ENCODE measurements around the gene CD300LG. TPM values are rescaled to one million over a fixed set of nuclear protein-coding genes. Genes with fewer than 3 reads are reported as not detected.

The CD300LG gene
- total RNA-seq, 1 experiment from 2014 or later, result not detected

DNA sequence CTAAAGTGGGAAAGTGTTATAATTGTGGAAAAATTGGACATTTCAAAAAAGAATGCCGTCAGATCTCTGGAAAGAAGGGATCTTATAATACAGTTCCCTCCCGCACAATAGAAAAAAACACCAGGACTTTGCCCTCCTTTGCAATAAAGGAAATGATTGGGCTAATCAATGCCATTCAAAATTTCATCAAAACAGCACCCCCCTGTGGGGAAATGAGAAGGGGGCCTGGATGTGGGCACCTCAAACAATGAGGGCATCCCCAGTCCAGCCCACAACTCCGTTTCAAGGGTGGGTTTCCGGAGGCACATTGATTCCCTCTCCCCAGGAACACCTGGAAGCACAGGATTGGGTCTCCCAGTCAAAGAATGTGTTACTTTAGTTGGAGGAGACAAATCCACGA, 26.1 kb downstream of the CD300LG start:
- Mint-ChIP-seq H3K36me3 (ENCODE audit: insufficient read depth, unreplicated experiment) (no peaks in the 10 kb centered on the region), H3K27ac (ENCODE audit: low read depth, unreplicated experiment) (no peak overlapping the region), H3K4me1 (ENCODE audit: insufficient read depth, unreplicated experiment) (peaks cover 8% of the 10 kb centered on the region), H3K4me3 (ENCODE audit: unreplicated experiment) (no peak overlapping the region), H3K27me3 (ENCODE audit: insufficient read depth, unreplicated experiment) (peaks cover 38% of the 10 kb centered on the region), H3K9me3 (ENCODE audit: unreplicated experiment) (no peaks in the 10 kb centered on the region)
- TF ChIP-seq, protein P1, sequence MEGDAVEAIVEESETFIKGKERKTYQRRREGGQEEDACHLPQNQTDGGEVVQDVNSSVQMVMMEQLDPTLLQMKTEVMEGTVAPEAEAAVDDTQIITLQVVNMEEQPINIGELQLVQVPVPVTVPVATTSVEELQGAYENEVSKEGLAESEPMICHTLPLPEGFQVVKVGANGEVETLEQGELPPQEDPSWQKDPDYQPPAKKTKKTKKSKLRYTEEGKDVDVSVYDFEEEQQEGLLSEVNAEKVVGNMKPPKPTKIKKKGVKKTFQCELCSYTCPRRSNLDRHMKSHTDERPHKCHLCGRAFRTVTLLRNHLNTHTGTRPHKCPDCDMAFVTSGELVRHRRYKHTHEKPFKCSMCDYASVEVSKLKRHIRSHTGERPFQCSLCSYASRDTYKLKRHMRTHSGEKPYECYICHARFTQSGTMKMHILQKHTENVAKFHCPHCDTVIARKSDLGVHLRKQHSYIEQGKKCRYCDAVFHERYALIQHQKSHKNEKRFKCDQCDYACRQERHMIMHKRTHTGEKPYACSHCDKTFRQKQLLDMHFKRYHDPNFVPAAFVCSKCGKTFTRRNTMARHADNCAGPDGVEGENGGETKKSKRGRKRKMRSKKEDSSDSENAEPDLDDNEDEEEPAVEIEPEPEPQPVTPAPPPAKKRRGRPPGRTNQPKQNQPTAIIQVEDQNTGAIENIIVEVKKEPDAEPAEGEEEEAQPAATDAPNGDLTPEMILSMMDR (IDR thresholded peaks at IDR 0.05; ENCODE audit: unreplicated experiment), result peak; percentile 5
- no TSS peak for BruUV-seq (replicated peaks)
- no peak for DNase-seq (ENCODE audit: unreplicated experiment)
- ChIA-PET CTCF (interaction anchor here (0.6 kb wide), 2 partner anchors 437 to 1406 kb away, joined by 3 read pairs; no protein-coding TSS in a partner anchor), POLR2A (interaction anchor here (0.7 kb wide), 1 partner anchor 569 kb away, joined by 3 read pairs; no protein-coding TSS in a partner anchor)
- intact Hi-C loops (cut with micrococcal nuclease), result no loop called here

DNA sequence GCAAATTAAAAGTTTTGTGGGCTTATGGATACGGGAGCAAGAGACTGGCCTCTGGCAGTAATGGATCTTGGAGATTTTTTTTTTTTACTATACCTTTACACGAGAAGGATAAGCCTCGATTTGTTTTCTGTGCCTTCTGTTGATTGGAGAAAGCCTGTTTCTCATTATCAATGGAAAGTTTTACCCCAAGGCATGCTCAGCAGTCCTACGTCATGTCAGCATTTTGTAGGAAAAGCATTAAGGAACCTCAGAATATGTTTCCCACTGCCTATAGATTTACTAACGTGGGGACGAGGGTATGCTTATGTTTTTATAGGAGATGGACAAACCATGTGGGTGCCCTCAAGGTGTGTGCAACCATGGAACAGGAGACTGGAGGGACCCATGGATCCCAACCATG, 26.8 kb downstream of the CD300LG start:
- DNase-seq (ENCODE audit: unreplicated experiment), result no peak
- TF ChIP-seq, protein P1 (IDR thresholded peaks at IDR 0.05; ENCODE audit: unreplicated experiment), result no peak
- intact Hi-C loops (cut with micrococcal nuclease), result no loop called here
- peaks cover 11% of the 10 kb centered on the region for H3K4me1 Mint-ChIP-seq (ENCODE audit: insufficient read depth, unreplicated experiment)
- POLR2A ChIA-PET, result no interaction called here
- no peak overlapping the region for H3K4me3 Mint-ChIP-seq (ENCODE audit: unreplicated experiment)
- H3K9me3 Mint-ChIP-seq (ENCODE audit: unreplicated experiment), result no peaks in the 10 kb centered on the region
- no peaks in the 10 kb centered on the region for H3K36me3 Mint-ChIP-seq (ENCODE audit: insufficient read depth, unreplicated experiment)
- BruUV-seq (replicated peaks), result no TSS peak
- CTCF ChIA-PET, result interaction anchor here (0.6 kb wide), 1 partner anchor 1406 kb away, joined by 3 read pairs; no protein-coding TSS in a partner anchor
- peaks cover 31% of the 10 kb centered on the region for H3K27me3 Mint-ChIP-seq (ENCODE audit: insufficient read depth, unreplicated experiment)
- H3K27ac Mint-ChIP-seq (ENCODE audit: low read depth, unreplicated experiment), result no peak overlapping the region

DNA sequence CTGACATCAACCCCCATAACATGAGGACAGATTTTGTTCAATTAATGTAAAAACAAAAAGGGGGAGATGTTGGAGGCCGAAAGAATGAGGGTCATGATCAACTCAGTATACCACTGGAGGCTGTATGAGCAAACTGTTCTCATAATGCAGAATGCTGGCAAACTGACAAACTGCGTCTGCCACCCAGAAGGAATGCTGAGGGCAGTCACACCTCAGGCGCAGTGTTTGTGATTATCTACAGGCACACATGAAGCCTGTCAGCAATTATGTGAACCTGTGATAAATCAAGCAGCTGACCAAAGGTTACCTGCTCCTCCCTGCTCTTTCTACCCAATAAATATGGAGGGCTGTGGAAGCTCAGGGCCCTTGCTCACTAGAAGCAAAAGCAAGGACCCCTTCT, 27.3 kb downstream of the CD300LG start:
- no peaks in the 10 kb centered on the region for H3K9me3 Mint-ChIP-seq (ENCODE audit: unreplicated experiment)
- no TSS peak for BruUV-seq (replicated peaks)
- no peak overlapping the region for H3K4me3 Mint-ChIP-seq (ENCODE audit: unreplicated experiment)
- POLR2A ChIA-PET, result no interaction called here
- no peak overlapping the region for H3K27ac Mint-ChIP-seq (ENCODE audit: low read depth, unreplicated experiment)
- H3K4me1 Mint-ChIP-seq (ENCODE audit: insufficient read depth, unreplicated experiment), result peaks cover 14% of the 10 kb centered on the region
- no peaks in the 10 kb centered on the region for H3K36me3 Mint-ChIP-seq (ENCODE audit: insufficient read depth, unreplicated experiment)
- TF ChIP-seq, protein P1 (IDR thresholded peaks at IDR 0.05; ENCODE audit: unreplicated experiment), result no peak
- no peak for DNase-seq (ENCODE audit: unreplicated experiment)
- intact Hi-C loops (cut with micrococcal nuclease), result no loop called here
- CTCF ChIA-PET, result no interaction called here
- peaks cover 27% of the 10 kb centered on the region for H3K27me3 Mint-ChIP-seq (ENCODE audit: insufficient read depth, unreplicated experiment)

DNA sequence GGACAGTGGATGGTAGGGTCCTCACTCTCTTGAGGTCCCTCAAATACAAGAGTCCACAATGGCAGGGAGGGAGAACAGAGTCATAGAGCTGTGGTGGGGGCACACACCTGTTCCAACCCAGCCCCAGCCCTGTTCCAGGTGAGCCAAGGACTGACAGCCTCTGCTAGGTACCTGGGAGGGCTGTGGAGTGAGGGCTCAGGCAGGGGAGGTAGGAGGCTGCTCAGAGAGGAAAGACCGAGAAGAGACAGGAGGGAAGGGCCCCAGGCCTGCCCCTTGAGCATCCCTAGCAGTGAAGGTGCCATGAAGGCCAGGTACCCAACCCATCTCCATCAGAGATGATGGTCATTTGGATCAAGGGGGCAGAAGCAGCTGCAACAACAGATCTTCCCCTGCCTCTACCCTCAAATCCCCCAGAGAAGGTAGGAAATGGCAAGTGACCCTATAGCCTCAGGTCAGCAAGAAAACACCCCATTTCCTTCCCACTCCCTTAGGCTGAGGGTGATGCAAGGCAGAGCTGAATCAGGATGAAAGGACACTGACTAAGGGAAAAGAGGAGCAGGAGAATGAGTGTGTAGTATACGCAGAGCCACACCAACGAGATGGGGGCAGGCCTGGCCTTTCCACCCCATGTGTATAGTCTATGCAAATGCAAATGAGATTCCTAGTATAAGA, 28.6 kb downstream of the CD300LG start:
- BruUV-seq (replicated peaks), result no TSS peak
- Mint-ChIP-seq H3K27ac (ENCODE audit: low read depth, unreplicated experiment) (peak overlapping the region; percentile 10), H3K9me3 (ENCODE audit: unreplicated experiment) (no peaks in the 10 kb centered on the region), H3K4me1 (ENCODE audit: insufficient read depth, unreplicated experiment) (peaks cover 14% of the 10 kb centered on the region), H3K36me3 (ENCODE audit: insufficient read depth, unreplicated experiment) (no peaks in the 10 kb centered on the region), H3K4me3 (ENCODE audit: unreplicated experiment) (no peak overlapping the region), H3K27me3 (ENCODE audit: insufficient read depth, unreplicated experiment) (peaks cover 16% of the 10 kb centered on the region)
- ChIA-PET CTCF (interaction anchor here (0.5 to 1.2 kb wide), 2 partner anchors 14 to 34 kb away, joined by 3 read pairs; no protein-coding TSS in a partner anchor), POLR2A (no interaction called here)
- intact Hi-C loops (cut with micrococcal nuclease), result loop anchor here (5.0 kb wide), 1 partner anchor 292 kb away; no protein-coding TSS in a partner anchor
- DNase-seq (ENCODE audit: unreplicated experiment), result no peak
- TF ChIP-seq, protein P1 (IDR thresholded peaks at IDR 0.05; ENCODE audit: unreplicated experiment), result no peak
